Keratinocyte (primary cell): ENCODE measurements around the gene MYT1. TPM values are rescaled to one million over a fixed set of nuclear protein-coding genes. Genes with fewer than 3 reads are reported as not detected.

ENCODE experiments used
- DNase-seq: peaks from one replicate; pipeline ENCODE4 v3.0.0-alpha.2; 2011; ENCODE audit warnings: low read depth, missing footprints, low spot score
- FAIRE-seq: peaks from 2 replicates; lab custom pipeline; 2011; peaks lifted over from hg19 to GRCh38; lab: Jason Lieb, UNC
- H2AFZ ChIP-seq: 2 replicates; pipeline ENCODE4 v1.6.0; 2012; ENCODE audit warnings: low read length, control low read depth, inconsistent platforms; ENCODE audit not compliant: control insufficient read depth
- H3K27ac ChIP-seq: 2 replicates; pipeline ENCODE4 v1.5.1; 2011; ENCODE audit warnings: low read length; ENCODE audit not compliant: control insufficient read depth, insufficient read depth
- H3K27me3 ChIP-seq: 3 replicates; pipeline ENCODE4 v1.6.0; 2011; ENCODE audit warnings: low read length; ENCODE audit not compliant: control insufficient read depth, insufficient read depth; ENCODE audit errors: extremely low read depth
- H3K36me3 ChIP-seq, 2 experiments: 2 replicates in 1 of 2; 3 replicates in 1 of 2; pipeline ENCODE4 v1.5.1; 2011; ENCODE audit warnings: low read length in 2 of 2, mild to moderate bottlenecking in 1 of 2; ENCODE audit not compliant: control insufficient read depth in 2 of 2, insufficient read depth in 2 of 2; ENCODE audit errors: extremely low read depth in 1 of 2
- H3K4me1 ChIP-seq: 3 replicates; pipeline ENCODE4 v1.5.1; 2011; ENCODE audit warnings: low read length; ENCODE audit not compliant: control insufficient read depth, insufficient read depth; ENCODE audit errors: extremely low read depth
- H3K4me2 ChIP-seq: 3 replicates; pipeline ENCODE4 v1.6.0; 2011; ENCODE audit warnings: low read depth, low read length; ENCODE audit not compliant: control insufficient read depth, insufficient read depth; ENCODE audit errors: extremely low read depth
- H3K4me3 ChIP-seq, 3 experiments: fragments of 200-600 bp in 1 of 3; sonication (generic) in 1 of 3; 2 replicates in 2 of 3; 3 replicates in 1 of 3; pipeline ENCODE4 v1.5.1; 2011 to 2016; ENCODE audit warnings: low read length in 3 of 3, mild to moderate bottlenecking in 3 of 3, control low read depth in 2 of 3, inconsistent platforms in 1 of 3, low read depth in 1 of 3, mixed read lengths in 1 of 3, mixed run types in 1 of 3, moderate library complexity in 1 of 3; ENCODE audit not compliant: control insufficient read depth in 2 of 3, insufficient read depth in 2 of 3; ENCODE audit errors: extremely low read depth in 1 of 3
- H3K79me2 ChIP-seq: 2 replicates; pipeline ENCODE4 v1.6.0; 2012; ENCODE audit warnings: low read length; ENCODE audit not compliant: control insufficient read depth, insufficient read depth
- H3K9ac ChIP-seq: 3 replicates; pipeline ENCODE4 v1.6.0; 2011; ENCODE audit warnings: low read length; ENCODE audit not compliant: control insufficient read depth, insufficient read depth; ENCODE audit errors: extremely low read depth
- H3K9me1 ChIP-seq: 3 replicates; pipeline ENCODE4 v1.6.0; 2011; ENCODE audit warnings: low read length; ENCODE audit not compliant: control insufficient read depth, insufficient read depth; ENCODE audit errors: extremely low read depth
- H3K9me3 ChIP-seq: 2 replicates; pipeline ENCODE4 v1.5.1; 2012; ENCODE audit warnings: low read depth, low read length; ENCODE audit not compliant: control insufficient read depth
- H4K20me1 ChIP-seq: 3 replicates; pipeline ENCODE4 v1.6.0; 2011; ENCODE audit warnings: low read length; ENCODE audit not compliant: control insufficient read depth, insufficient read depth; ENCODE audit errors: extremely low read depth
- EZH2 ChIP-seq: IDR thresholded peaks from one replicate; pipeline ENCODE4 v1.6.1; 2012; ENCODE audit warnings: inconsistent platforms, mild to moderate bottlenecking, low read length, moderate library complexity
- dilution Hi-C: fragments of 300-500 bp; cut with MboI; formaldehyde crosslinking; loops from one replicate; pipeline ENCODE4 v1.7.0; 2020; ENCODE audit warnings: low sequenced_read_pairs; ENCODE audit not compliant: extremely low pct_ligation_motif_present
- polyA plus RNA-seq, 5 experiments: library from polyadenylated mRNA; depleted of rRNA in 3 of 5; stranded (reverse) in 3 of 5; stranded (forward) in 1 of 5; unstranded in 1 of 5; fragments of >200 nt; gene quantifications; 1 replicate in 1 of 5; 2 replicates in 3 of 5; 3 replicates in 1 of 5; pipeline versions ENCODE4 v1.2.1 to v1.2.3, GENCODE V29; 2011 to 2012; ENCODE audit warnings: missing spikeins in 2 of 5, low read depth in 1 of 5, low replicate concordance in 1 of 5
- TF ChIP-seq, protein P1 (sequence below), 3 experiments: IDR thresholded peaks in 1 of 3; conservative IDR thresholded peaks in 1 of 3; optimal IDR thresholded peaks in 1 of 3; 2 replicates in 2 of 3; 3 replicates in 1 of 3; pipeline versions ENCODE3 to v1.5.1; 2011; ENCODE audit warnings: low read length in 3 of 3, mild to moderate bottlenecking in 3 of 3, moderate library complexity in 2 of 3, control low read depth in 1 of 3, inconsistent platforms in 1 of 3; ENCODE audit not compliant: insufficient read depth in 2 of 3; ENCODE audit errors: extremely low read depth in 1 of 3

The MYT1 gene
- polyA plus RNA-seq, 1 donor (not counting 4 experiments of a cell fraction or from before 2014, with no cell fraction given), result not detected

DNA sequence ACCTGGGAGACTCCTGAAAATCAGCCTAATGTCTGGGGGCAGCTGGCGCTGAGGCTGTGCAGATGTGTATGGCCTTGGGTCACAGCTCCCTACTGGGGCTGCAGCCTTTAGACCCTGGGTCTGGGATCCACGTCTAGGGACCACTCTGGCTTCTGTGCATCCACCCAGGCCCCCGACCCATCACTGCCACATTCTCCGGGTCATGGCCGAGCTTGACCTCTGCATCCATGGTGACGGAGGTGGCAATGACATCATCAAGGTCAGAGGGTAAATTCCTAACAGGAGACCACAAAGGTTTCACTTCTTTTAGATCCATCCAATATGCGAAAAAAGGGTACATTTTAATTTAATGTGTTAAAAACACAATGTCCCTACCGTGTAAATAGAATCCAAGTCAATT lies 76.8 kb downstream of the MYT1 start:
- no peaks in the 10 kb centered on the region for H3K36me3 ChIP-seq
- no peaks in the 10 kb centered on the region for H3K79me2 ChIP-seq
- no peak overlapping the region for H3K9ac ChIP-seq
- FAIRE-seq (no peak), DNase-seq (no peak)
- H3K4me1 ChIP-seq, result no peaks in the 10 kb centered on the region
- no peak overlapping the region for H3K27ac ChIP-seq
- no peaks in the 10 kb centered on the region for H3K9me3 ChIP-seq
- dilution Hi-C loops, result no loop called here
- peaks cover 30% of the 10 kb centered on the region for H3K27me3 ChIP-seq
- no peak overlapping the region for H3K4me3 ChIP-seq
- no peaks in the 10 kb centered on the region for H4K20me1 ChIP-seq
- H2AFZ ChIP-seq, result no peak overlapping the region
- no peaks in the 10 kb centered on the region for H3K9me1 ChIP-seq
- TF ChIP-seq, protein P1, sequence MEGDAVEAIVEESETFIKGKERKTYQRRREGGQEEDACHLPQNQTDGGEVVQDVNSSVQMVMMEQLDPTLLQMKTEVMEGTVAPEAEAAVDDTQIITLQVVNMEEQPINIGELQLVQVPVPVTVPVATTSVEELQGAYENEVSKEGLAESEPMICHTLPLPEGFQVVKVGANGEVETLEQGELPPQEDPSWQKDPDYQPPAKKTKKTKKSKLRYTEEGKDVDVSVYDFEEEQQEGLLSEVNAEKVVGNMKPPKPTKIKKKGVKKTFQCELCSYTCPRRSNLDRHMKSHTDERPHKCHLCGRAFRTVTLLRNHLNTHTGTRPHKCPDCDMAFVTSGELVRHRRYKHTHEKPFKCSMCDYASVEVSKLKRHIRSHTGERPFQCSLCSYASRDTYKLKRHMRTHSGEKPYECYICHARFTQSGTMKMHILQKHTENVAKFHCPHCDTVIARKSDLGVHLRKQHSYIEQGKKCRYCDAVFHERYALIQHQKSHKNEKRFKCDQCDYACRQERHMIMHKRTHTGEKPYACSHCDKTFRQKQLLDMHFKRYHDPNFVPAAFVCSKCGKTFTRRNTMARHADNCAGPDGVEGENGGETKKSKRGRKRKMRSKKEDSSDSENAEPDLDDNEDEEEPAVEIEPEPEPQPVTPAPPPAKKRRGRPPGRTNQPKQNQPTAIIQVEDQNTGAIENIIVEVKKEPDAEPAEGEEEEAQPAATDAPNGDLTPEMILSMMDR (optimal IDR thresholded peaks at IDR 0.05 in 1 of 3, IDR thresholded peaks at IDR 0.05 in 1 of 3, conservative IDR thresholded peaks at IDR 0.05 in 1 of 3; ENCODE audit: extremely low read depth in 1 of 3, insufficient read depth in 2 of 3, low read length in 3 of 3), result no peak
- TF ChIP-seq EZH2, result no peak
- no peak overlapping the region for H3K4me2 ChIP-seq

DNA sequence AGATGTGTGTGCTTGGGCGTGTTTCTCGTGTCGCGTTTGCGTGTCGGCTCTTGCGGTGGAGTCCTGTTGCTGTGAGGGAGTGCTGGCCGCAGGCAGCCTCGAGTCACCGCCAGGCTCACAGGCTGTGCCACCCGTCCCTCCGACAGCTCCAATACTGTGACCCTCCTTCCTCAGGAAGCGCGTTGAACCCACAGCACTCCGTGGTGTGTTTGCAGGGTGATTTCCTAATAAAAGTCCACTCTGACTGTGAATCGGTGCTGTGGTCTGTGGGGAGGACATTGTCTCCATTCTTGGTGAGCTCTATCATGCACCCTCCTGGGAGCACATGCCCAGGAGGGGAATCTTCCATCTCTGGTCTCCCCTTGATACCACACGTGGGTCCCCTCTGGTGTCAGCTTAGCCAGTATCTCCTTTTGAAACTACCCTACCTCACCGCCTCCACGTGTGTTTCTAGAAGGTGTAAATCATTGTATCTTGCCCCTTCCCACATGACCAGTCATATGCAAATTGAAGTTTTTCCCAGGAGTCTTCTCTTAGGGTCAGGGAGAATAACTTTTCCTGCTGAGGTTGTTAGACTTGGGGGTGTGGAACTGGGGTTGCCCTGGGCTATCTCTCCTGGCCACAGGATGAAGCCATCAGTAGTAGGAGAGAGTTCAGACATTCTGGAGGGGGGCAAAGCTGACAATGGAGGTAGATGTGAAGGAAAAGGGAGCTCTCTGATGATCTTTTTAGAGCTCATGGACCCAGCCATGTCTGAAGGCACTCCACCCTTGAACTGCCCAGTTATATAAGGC lies 77.9 kb downstream of the MYT1 start:
- H3K4me1 ChIP-seq, result no peaks in the 10 kb centered on the region
- FAIRE-seq (no peak), DNase-seq (no peak)
- H3K79me2 ChIP-seq, result no peaks in the 10 kb centered on the region
- H3K27me3 ChIP-seq, result peaks cover 35% of the 10 kb centered on the region
- TF ChIP-seq, protein P1 (optimal IDR thresholded peaks at IDR 0.05 in 1 of 3, IDR thresholded peaks at IDR 0.05 in 1 of 3, conservative IDR thresholded peaks at IDR 0.05 in 1 of 3; ENCODE audit: extremely low read depth in 1 of 3, insufficient read depth in 2 of 3, low read length in 3 of 3), result no peak
- TF ChIP-seq EZH2, result no peak
- H2AFZ ChIP-seq, result no peak overlapping the region
- H3K36me3 ChIP-seq, result no peaks in the 10 kb centered on the region
- no peak overlapping the region for H3K9ac ChIP-seq
- no peaks in the 10 kb centered on the region for H3K9me3 ChIP-seq
- no peak overlapping the region for H3K4me2 ChIP-seq
- H3K9me1 ChIP-seq, result no peaks in the 10 kb centered on the region
- no peaks in the 10 kb centered on the region for H4K20me1 ChIP-seq
- dilution Hi-C loops, result no loop called here
- H3K27ac ChIP-seq, result no peak overlapping the region
- no peak overlapping the region for H3K4me3 ChIP-seq
